ENCODE results near the gene ADGRE3.
"Not testable (repeated sequence)": the region's sequence is repeated elsewhere in the genome, so short reads cannot be mapped to it uniquely, and the experiment has no call there.

ADGRE3 gene

DNA sequence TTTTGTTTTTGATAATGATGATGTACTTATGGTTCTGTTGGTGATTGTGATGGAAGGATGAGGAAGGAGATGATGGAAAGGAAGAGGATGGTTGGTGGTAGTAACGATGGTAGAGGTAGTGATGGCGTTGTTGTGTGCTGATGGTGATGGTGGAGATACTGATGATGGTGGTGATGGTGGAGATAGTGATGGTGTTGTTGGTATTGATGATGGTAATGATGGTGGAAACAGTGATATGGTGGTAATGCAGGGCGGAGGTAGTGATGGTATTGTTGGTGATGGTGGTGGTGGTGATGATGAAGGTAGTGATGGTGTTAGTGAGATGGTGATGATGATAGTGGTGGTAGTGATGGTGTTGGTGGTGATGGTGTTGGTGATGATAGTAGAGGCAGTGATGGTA is 79.1 kb downstream of the ADGRE3 start:
- DNase-seq (ENCODE audit: low spot score): no peak

DNA sequence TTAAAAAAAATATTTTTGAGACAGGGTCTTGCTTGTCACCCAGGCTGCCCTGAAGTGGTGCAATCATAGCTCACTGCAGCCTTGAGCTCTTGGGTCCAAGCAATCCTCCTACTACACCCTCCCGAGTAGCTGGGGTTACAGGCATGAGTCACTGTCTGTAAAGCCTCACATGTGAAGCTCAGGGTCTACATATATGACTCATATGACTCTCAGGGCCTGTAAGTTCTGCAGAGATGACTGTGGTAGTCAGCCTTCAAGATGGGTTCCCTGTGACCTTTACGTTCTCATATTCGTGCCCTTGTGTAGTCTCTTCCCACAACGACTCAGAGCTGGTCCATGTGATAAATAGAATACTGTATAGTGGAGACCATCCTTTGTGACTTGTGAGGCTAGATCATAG is 85.2 kb downstream of the ADGRE3 start:
- not testable (repeated sequence) for DNase-seq (ENCODE audit: low spot score)

DNA sequence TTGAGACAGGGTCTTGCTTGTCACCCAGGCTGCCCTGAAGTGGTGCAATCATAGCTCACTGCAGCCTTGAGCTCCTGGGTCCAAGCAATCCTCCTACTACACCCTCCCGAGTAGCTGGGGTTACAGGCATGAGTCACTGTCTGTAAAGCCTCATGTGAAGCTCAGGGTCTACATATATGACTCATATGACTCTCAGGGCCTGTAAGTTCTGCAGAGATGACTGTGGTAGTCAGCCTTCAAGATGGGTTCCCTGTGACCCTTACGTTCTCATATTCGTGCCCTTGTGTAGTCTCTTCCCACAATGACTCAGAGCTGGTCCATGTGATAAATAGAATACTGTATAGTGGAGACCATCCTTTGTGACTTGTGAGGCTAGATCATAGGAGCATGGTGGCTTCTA is 89.5 kb downstream of the ADGRE3 start:
- not testable (repeated sequence) for DNase-seq (ENCODE audit: low spot score)

DNA sequence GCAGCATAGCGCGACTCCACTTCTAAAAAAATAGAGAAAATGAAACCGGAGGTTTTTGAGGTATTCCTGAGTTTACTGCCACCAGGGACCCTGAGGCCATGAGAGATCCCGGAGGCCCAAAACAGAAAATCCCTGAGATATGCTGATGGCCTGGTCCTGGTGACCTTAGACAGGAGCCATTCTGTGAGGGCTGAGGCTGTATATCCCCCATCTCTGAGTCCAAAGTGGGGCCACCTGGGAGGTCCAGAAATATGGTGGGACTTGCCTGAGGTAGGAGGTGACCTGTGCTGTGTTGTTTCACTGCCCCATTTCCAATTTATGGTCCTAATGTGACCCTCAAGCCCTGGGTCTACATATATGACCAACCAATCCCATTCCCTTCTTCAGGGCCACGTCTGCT is 90.3 kb downstream of the ADGRE3 start:
- DNase-seq (ENCODE audit: low spot score): not testable (repeated sequence)

DNA sequence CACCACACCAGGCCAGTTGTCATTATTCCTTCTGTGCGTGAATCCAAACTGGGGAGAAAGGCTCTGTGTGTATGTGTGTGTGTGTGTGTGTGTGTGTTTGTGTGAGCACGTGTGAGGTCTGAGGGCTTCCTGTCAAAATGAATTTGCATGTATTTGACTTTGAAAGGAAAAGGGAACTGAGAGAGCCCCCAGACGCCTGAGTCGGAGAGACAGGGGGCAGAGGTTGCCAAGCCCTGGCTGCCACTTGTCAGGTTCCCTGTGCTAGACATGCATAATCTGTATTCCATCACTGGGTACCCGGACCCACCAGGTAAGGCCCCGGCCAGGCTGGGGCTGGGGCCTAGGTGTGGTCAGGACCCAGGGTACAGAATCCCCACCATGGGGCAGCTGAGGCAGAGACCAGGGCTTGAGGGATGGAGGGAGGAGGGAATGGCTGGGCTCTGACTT is 91.7 kb downstream of the ADGRE3 start, which contains the start of gene CLEC17A:
TSS of gene CLEC17A (plus strand) at position 191 of the 447 bp plus-strand sequence. CDS start at position 268, 77 bp downstream.
- DNase-seq (ENCODE audit: low spot score): no peak

DNA sequence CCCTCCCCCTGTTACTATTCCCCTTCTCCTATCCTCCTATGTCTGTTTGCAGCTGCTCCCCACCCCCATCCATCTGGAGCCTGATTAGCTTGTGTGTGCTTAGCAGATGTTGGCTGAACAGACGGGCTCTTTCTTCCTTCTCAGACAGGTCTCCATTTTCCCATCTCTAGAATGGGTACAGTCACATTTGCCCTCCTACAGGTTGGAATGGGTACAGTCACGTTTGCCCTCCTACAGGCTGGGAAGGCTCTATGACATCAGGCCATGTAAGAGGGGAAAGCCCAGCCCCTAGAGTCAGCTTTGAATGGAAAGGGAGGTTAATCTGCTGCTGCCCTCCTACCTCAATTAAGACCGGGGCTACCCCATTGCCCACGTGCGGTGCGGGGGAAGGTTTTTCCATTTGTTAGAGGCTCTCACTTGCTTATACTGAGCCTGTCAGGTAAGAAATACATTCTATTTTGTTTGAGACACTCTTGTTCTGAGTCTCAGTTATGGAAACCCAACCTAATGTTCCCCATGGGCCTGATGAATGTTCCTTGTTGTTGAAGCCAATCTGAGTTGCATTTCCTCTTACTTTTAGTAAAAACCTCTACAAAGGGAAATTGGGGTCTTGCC is 93.9 kb downstream of the ADGRE3 start:
- no peak for DNase-seq (ENCODE audit: low spot score)

DNA sequence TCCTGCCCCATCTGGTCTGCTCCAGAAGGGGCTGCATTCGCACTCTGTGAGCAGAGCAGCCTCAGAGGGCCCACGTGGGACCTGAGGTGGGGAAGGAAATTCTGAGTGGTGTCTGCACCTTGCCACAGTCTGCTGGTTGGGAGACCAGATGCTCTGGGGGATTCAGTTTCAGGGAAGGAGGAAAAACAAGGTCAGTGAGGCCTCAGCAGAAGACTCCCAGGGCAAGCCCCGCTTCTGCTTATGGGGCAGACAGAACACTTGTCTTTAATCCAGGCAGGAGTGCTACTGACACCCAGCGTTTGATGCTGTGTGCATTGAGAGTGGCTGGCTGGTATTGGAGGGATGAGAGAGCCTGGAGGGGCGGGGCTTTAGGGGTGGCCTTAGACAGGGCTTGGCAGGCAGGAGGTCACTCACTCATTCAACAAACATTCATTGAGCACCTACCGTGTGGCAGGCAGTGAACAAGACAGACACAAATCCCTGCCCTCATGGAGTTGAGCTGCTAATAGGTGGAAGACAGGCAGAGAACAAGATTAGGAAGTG is 96.7 kb downstream of the ADGRE3 start:
- DNase-seq (ENCODE audit: low spot score): no peak

DNA sequence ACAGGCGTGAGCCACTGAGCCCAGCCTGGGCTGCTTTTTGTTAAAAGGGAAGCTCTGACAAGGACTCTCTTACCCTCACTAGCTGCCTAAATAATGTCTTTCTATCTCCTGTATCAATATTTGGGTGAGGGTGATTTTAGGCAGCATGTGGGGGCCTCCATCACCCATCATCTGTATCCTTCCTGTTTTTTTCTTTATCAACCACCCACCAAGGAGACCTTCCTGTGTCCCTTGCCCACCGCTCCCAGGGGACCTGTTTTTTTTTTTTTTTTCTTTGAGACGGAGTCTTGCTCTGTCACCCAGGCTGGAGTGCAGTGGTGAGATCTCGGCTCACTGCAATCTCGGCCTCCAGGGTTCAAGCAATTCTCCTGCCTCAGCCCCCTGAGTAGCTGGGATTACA is 97.4 kb downstream of the ADGRE3 start:
- no peak for DNase-seq (ENCODE audit: low spot score)

DNA sequence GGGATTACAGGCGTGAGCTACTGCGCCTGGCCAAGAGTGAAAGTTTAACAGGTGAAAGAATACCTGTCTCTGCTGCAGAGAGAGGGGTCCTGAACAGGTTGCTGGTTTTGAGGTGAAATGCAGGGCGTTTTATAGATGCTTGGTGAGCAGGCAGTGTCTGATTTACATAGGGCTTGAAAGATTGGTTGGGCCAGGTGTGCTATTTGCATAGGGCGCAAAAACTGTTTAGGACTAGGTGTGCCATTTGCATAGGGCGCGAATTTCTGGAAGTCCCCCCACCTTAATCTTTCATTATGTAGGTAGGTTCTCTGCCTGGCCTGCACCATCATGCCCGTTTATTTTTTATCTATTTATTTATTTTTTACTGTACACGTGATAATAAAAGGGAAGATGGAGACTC is 98.3 kb downstream of the ADGRE3 start:
- DNase-seq (ENCODE audit: low spot score): no peak

DNA sequence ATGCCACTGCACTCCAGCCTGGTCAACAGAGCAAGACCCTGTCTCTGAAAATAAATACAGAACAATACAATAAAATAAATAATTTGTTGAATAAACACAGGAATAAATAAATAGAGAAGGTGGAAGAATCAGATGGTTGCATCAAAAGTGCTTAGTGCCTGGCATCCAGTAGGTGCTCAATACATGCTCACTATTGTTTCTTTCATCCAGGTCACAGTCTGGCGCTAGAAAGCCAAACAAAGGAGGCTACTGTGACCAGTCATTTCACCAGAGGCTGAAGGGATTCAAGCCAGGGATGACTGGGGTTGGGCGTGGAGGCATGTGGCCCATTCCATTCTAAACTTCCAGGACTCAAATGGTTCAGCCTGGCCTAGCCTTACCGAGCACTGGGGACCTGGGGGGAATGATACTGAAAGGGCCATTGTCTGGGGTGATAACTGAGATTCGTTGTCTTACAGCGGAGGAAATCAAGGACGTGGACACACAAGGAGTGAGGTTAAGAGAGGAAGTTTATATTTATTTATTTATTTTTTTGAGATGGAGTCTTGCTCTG is 99.1 kb downstream of the ADGRE3 start:
- DNase-seq (ENCODE audit: low spot score): no peak

DNA sequence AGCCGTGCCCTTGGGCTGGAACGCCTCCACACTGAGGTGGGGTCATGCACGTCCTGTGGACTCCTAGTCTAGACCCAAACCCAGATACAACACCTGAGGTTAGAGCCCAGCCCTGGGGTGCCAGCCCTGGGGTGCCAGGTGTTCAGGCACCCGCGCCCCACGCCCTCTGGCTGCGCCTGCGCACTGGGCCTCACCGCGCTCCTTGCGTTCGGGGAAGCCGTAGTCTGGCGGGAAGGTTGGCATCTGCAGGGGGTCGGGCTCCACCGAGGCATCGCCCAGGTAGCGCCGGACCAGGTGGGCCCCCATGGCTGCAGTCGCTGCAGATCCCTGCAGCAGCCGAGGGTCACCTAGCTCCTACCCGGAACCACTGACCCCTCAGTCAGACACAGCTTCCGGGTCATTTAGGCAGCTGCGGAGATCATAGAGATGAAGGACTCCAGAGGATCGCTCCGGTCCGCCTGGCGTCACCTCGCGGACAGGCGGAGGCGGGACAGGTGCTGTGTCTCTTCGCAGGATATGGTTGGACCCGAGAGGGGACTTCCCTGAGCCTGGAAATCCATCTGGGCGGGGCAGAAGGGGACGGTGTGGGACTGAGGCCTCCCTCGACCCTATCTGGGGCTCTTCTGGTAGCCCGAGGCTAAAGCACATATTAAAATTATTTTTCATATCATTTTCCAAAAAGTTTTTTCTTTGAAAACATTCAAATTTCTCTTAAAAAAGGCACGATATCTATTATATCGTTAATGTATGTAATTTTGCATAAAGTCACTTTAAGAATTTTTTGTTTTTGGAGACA is 102.8 kb downstream of the ADGRE3 start, which contains the start of gene NDUFB7:
TSS of gene NDUFB7 (minus strand) at position 372 of the 796 bp plus-strand sequence. CDS start at position 306, 66 bp downstream.
- DNase-seq (ENCODE audit: low spot score): peak; percentile 95

DNA sequence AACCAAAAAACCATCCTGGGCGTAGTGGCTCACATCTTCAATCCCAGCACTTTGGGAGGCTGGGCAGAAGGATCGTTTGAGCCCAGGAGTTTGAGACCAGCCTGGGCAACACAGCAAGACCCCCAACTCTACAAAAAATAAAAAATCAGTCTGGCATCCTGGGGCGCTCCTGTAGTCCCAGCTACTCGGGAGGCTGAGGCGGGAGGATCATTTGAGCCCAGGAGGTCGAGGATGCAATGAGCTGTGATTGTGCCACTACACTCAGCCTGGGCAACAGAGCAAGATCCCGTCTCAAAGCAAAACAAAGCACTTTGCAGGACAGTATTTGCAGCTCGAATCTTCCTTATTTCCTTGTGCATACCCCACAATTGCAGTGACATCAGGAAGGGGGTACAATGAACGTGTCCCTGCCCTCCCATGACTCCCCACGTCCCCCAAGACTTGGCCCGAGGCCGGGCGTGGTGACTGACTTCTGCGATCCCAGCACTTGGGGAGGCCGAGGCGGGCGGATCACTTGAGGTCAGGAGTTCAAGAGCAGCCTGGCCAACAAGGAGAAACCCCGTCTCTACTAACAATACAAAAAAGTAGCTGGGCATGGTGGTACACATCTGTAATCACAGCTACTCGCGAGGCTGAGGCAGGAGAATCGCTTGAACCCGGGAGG is 103.6 kb downstream of the ADGRE3 start:
- DNase-seq (ENCODE audit: low spot score): no peak

Measured in pons (tissue), 1 donor.